Endothelial cell of umbilical vein (primary cell): ENCODE results near the gene ATIC. TPM values are rescaled to one million over a fixed set of nuclear protein-coding genes. Genes with fewer than 3 reads are reported as not detected.

ENCODE experiments used
- BruUV-seq: library from RNA; stranded (reverse); fragments of 400-500 nt; replicated peaks from 2 replicates; lab custom pipeline; 2021; lab: Mats Ljungman, UMichigan
- CTCF ChIA-PET: fragments of 300-600, 350-600 bp; sonication (Branson Sonifier 250); formaldehyde crosslinking; loops from one replicate; lab custom pipeline; 2021; ENCODE audit warnings: antibody characterized with exemption, inconsistent platforms; lab: Charles Lee
- POLR2A ChIA-PET: fragments of 300-600, 350-600 bp; sonication (Branson Sonifier 250); formaldehyde crosslinking; loops from one replicate; lab custom pipeline; 2021; ENCODE audit warnings: antibody characterized with exemption, inconsistent platforms; lab: Charles Lee
- DNase-seq: peaks from one replicate; pipeline ENCODE4 v3.0.0-alpha.2; 2011; ENCODE audit warnings: low read depth, low spot score
- FAIRE-seq: peaks from 2 replicates; lab custom pipeline; 2011; peaks lifted over from hg19 to GRCh38; lab: Jason Lieb, UNC
- H2AFZ ChIP-seq: 2 replicates; pipeline ENCODE4 v1.6.0; 2012; ENCODE audit warnings: low read depth, low read length, control low read depth, inconsistent platforms
- H3K27ac ChIP-seq: 2 replicates; pipeline ENCODE4 v1.5.1; 2011; ENCODE audit warnings: low read depth, mild to moderate bottlenecking, control low read depth, low read length, moderate library complexity; ENCODE audit not compliant: insufficient read depth
- H3K27me3 ChIP-seq, 2 experiments: 2 replicates each; pipeline versions ENCODE4 v1.6.0 to v1.6.1; 2011; ENCODE audit warnings: low read length in 2 of 2, mixed read lengths in 1 of 2; ENCODE audit not compliant: control insufficient read depth in 2 of 2, insufficient read depth in 2 of 2
- H3K36me3 ChIP-seq, 2 experiments: 2 replicates in 1 of 2; 3 replicates in 1 of 2; pipeline ENCODE4 v1.5.1; 2011; ENCODE audit warnings: low read length in 2 of 2, mild to moderate bottlenecking in 1 of 2, moderate library complexity in 1 of 2; ENCODE audit not compliant: control insufficient read depth in 2 of 2, insufficient read depth in 2 of 2; ENCODE audit errors: extremely low read depth in 1 of 2
- H3K4me1 ChIP-seq: 3 replicates; pipeline ENCODE4 v1.5.1; 2011; ENCODE audit warnings: mild to moderate bottlenecking, low read length; ENCODE audit not compliant: control insufficient read depth, insufficient read depth; ENCODE audit errors: extremely low read depth
- H3K4me2 ChIP-seq: 2 replicates; pipeline ENCODE4 v1.6.1; 2011; ENCODE audit warnings: low read length, control low read depth, mixed read lengths; ENCODE audit not compliant: insufficient read depth
- H3K4me3 ChIP-seq, 3 experiments: fragments of 200-600 bp in 1 of 3; sonication (generic), shearing (Covaris generic) in 1 of 3; replicated peaks in 1 of 3; 2 replicates each; pipeline ENCODE4 v1.5.1; 2011 to 2016; ENCODE audit warnings: control low read depth in 3 of 3, low read length in 3 of 3, mild to moderate bottlenecking in 2 of 3, inconsistent platforms in 1 of 3, low read depth in 1 of 3, moderate library complexity in 1 of 3; ENCODE audit not compliant: insufficient read depth in 1 of 3
- H3K79me2 ChIP-seq: 2 replicates; pipeline ENCODE4 v1.6.0; 2012; ENCODE audit warnings: low read length, inconsistent platforms; ENCODE audit not compliant: control insufficient read depth, insufficient read depth
- H3K9ac ChIP-seq: replicated peaks from 2 replicates; pipeline ENCODE3; 2011; ENCODE audit warnings: low read length, control low read depth; ENCODE audit not compliant: insufficient read depth; ENCODE audit errors: extremely low read depth
- H3K9me1 ChIP-seq: replicated peaks from 3 replicates; pipeline ENCODE4 v1.6.0; 2011; ENCODE audit warnings: mild to moderate bottlenecking, low read length; ENCODE audit not compliant: control insufficient read depth, insufficient read depth; ENCODE audit errors: extremely low read depth
- H3K9me3 ChIP-seq: replicated peaks from 2 replicates; pipeline ENCODE4 v1.5.1; 2012; ENCODE audit warnings: low read length, inconsistent platforms; ENCODE audit not compliant: control insufficient read depth, insufficient read depth
- H4K20me1 ChIP-seq: replicated peaks from 2 replicates; pipeline ENCODE3; 2011; ENCODE audit warnings: mild to moderate bottlenecking, low read length; ENCODE audit not compliant: control insufficient read depth, insufficient read depth; ENCODE audit errors: extremely low read depth
- POLR2AphosphoS5 ChIP-seq: IDR thresholded peaks from 2 replicates; pipeline ENCODE4 v1.6.1; 2012; ENCODE audit warnings: low read depth, mild to moderate bottlenecking, control low read depth, low read length, moderate library complexity; ENCODE audit not compliant: insufficient read depth
- dilution Hi-C: fragments of 300-500 bp; cut with MboI; formaldehyde crosslinking; loops from one replicate; pipeline ENCODE4 v1.15.0; 2019; ENCODE audit warnings: low sequenced_read_pairs; ENCODE audit not compliant: extremely low pct_ligation_motif_present
- intact Hi-C: fragments of 100-400 bp; cut with micrococcal nuclease; formaldehyde crosslinking; loops from one replicate; pipeline ENCODE4 v1.10.0; 2022
- polyA plus RNA-seq, 4 experiments: library from polyadenylated mRNA; depleted of rRNA in 3 of 4; stranded (reverse) in 3 of 4; unstranded in 1 of 4; fragments of >200 nt; gene quantifications; 2 replicates each; pipeline versions ENCODE4 v1.2.1 to v1.2.3, GENCODE V29; 2011 to 2012; ENCODE audit warnings: missing spikeins in 1 of 4
- total RNA-seq: library from RNA; stranded (reverse); gene quantifications from 2 replicates; pipeline ENCODE4 v1.2.3, GENCODE V29; 2021
- TF ChIP-seq, protein P1 (sequence below), 2 donors: IDR thresholded peaks; 1 replicate in 1 of 2; 2 replicates in 1 of 2; pipeline ENCODE4 v1.5.1; 2011; ENCODE audit warnings: low read length in 2 of 2, mild to moderate bottlenecking in 2 of 2, moderate library complexity in 2 of 2, control low read depth in 1 of 2, inconsistent platforms in 1 of 2, low read depth in 1 of 2; ENCODE audit not compliant: insufficient read depth in 1 of 2; ENCODE audit errors: extremely low read depth in 1 of 2
- TF ChIP-seq, protein P2 (sequence below): IDR thresholded peaks from 2 replicates; pipeline ENCODE4 v1.6.1; 2011; ENCODE audit not compliant: insufficient read depth, insufficient read length

The ATIC gene
- total and polyA plus RNA-seq, 2 donors (not counting 3 experiments of a cell fraction or from before 2014, with no cell fraction given) = 29.5 to 80.2 TPM

DNA sequence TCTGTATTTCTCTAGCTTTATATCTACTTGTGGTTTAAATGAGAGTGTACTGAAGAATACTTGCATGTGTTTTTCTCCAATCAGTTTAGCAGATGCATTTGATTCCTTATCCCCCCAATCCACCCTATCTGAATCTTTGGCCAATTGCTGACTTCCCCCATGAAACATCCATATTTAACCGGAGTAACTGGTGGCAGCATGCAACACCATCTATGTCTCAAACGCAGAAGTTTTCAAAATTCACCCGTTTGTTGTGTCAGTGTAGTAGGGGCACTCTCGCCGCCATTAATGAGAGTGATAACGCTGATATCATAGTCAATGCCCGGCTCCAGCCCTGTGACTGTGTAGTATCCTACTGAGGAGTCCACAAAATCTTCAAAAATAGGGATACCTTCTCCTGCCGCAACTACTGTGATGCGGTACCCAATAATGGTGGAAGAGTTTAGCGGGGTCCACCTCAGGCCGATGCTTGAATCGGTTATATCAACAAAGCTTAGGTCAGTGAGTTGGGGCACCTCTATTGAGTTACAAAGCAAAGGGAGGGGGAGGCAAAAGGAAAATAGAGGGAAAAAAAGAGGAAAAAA is 80.9 kb downstream of the ATIC start:
- dilution Hi-C loops = no loop called here
- no peaks in the 10 kb centered on the region for H3K27me3 ChIP-seq
- peaks cover 11% of the 10 kb centered on the region for H3K79me2 ChIP-seq
- H2AFZ ChIP-seq = no peak overlapping the region
- peaks cover 3% of the 10 kb centered on the region for H4K20me1 ChIP-seq
- FAIRE-seq (no peak), DNase-seq (no peak)
- no peak overlapping the region for H3K4me3 ChIP-seq
- peaks cover 61 to 70% of the 10 kb centered on the region in 2 experiments for H3K36me3 ChIP-seq
- intact Hi-C loops = no loop called here
- H3K9me3 ChIP-seq = no peaks in the 10 kb centered on the region
- no peak overlapping the region for H3K27ac ChIP-seq
- BruUV-seq = no TSS peak
- no peak overlapping the region for H3K4me2 ChIP-seq
- TF ChIP-seq, protein P1, sequence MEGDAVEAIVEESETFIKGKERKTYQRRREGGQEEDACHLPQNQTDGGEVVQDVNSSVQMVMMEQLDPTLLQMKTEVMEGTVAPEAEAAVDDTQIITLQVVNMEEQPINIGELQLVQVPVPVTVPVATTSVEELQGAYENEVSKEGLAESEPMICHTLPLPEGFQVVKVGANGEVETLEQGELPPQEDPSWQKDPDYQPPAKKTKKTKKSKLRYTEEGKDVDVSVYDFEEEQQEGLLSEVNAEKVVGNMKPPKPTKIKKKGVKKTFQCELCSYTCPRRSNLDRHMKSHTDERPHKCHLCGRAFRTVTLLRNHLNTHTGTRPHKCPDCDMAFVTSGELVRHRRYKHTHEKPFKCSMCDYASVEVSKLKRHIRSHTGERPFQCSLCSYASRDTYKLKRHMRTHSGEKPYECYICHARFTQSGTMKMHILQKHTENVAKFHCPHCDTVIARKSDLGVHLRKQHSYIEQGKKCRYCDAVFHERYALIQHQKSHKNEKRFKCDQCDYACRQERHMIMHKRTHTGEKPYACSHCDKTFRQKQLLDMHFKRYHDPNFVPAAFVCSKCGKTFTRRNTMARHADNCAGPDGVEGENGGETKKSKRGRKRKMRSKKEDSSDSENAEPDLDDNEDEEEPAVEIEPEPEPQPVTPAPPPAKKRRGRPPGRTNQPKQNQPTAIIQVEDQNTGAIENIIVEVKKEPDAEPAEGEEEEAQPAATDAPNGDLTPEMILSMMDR (IDR thresholded peaks at IDR 0.05; ENCODE audit: extremely low read depth in 1 of 2, insufficient read depth in 1 of 2, low read depth in 1 of 2, low read length in 2 of 2) = no peak
- peaks cover 2% of the 10 kb centered on the region for H3K4me1 ChIP-seq
- H3K9me1 ChIP-seq = no peaks in the 10 kb centered on the region
- CTCF ChIA-PET = no interaction called here
- POLR2A ChIA-PET = no interaction called here
- no peak overlapping the region for H3K9ac ChIP-seq

DNA sequence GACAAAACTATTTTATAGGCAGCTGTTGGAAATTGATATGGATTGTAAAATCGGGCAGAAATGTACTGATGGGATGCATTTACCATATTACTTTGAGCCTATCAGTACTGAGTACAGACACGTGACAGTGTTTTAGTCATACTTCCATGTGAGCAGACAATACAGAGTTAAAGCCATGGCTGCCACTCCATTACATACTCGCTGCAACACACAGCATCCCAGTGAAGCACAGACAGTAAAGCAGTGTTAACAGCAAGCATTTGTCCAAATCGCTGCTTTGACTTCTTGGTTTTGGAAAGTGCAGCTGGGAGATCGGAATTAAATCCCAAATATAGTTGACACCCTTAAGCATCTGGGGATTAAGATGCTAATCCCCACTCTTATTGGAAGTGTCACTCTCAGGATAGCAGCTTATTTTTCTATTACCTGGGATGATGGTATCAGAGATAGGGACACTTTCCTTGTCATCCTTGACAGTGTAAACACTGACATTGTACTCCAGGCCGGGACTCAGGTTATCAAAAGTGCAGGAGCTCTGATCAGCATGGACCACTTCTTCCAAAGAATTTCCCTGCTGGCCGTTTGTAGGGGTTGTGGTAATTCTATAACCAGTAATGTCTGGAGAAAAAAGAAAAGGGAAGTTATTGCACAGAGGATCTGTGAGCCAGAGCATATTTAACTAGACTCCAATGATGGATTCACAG is 82.4 kb downstream of the ATIC start:
- dilution Hi-C loops (no loop called here), intact Hi-C loops (no loop called here)
- POLR2A ChIA-PET = interaction anchor here (0.5 kb wide), 1 partner anchor 9 kb away, joined by 7 read pairs; no protein-coding TSS in a partner anchor
- Histone ChIP-seq H2AFZ (no peak overlapping the region), H3K27me3 (no peaks in the 10 kb centered on the region), H3K36me3 (peaks cover 61 to 74% of the 10 kb centered on the region in 2 experiments), H3K9ac (no peak overlapping the region), H4K20me1 (peaks cover 3% of the 10 kb centered on the region), H3K79me2 (peaks cover 11% of the 10 kb centered on the region), H3K4me1 (peaks cover 16% of the 10 kb centered on the region), H3K4me3 (no peak overlapping the region), H3K27ac (no peak overlapping the region), H3K9me3 (no peaks in the 10 kb centered on the region), H3K9me1 (no peaks in the 10 kb centered on the region), H3K4me2 (no peak overlapping the region)
- TF ChIP-seq, protein P2, sequence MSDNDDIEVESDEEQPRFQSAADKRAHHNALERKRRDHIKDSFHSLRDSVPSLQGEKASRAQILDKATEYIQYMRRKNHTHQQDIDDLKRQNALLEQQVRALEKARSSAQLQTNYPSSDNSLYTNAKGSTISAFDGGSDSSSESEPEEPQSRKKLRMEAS = no peak
- no peak for TF ChIP-seq POLR2AphosphoS5
- TF ChIP-seq, protein P1 (IDR thresholded peaks at IDR 0.05; ENCODE audit: extremely low read depth in 1 of 2, insufficient read depth in 1 of 2, low read depth in 1 of 2, low read length in 2 of 2) = no peak
- CTCF ChIA-PET = interaction anchor here (5.0 kb wide), 1 partner anchor 537 kb away, joined by 33 read pairs; no protein-coding TSS in a partner anchor
- FAIRE-seq (no peak), DNase-seq (no peak)
- no TSS peak for BruUV-seq
